Mesenteric fat pad (tissue), 1 donor: ENCODE results near the gene DEFB132. TPM values are rescaled to one million over a fixed set of nuclear protein-coding genes. Genes with fewer than 3 reads are reported as not detected.
"Not testable (repeated sequence)": the region's sequence is repeated elsewhere in the genome, so short reads cannot be mapped to it uniquely, and the experiment has no call there.

ENCODE experiments used
- DNase-seq: peaks from one replicate; pipeline ENCODE4 v3.0.0-alpha.2; 2020; ENCODE audit warnings: low spot score
- long read RNA-seq: library from polyadenylated mRNA; unstranded; transcript quantifications from one replicate; pipeline ENCODE4 v2.0.0, GENCODE V29; 2020
- total RNA-seq: library from RNA; stranded (reverse); fragmentation: NEBNext Ultra II Directional; extraction: Animal tissue kit (Norgen Biotek cat#: 25700); gene quantifications from one replicate; pipeline ENCODE4 v1.2.1, GENCODE V29; 2021
- donor health status: DM: yes; HTN: yes; CAD: no.

The DEFB132 gene, protein sequence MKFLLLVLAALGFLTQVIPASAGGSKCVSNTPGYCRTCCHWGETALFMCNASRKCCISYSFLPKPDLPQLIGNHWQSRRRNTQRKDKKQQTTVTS
- 1.5 TPM for total RNA-seq
- long read RNA-seq = 0 reads

DNA sequence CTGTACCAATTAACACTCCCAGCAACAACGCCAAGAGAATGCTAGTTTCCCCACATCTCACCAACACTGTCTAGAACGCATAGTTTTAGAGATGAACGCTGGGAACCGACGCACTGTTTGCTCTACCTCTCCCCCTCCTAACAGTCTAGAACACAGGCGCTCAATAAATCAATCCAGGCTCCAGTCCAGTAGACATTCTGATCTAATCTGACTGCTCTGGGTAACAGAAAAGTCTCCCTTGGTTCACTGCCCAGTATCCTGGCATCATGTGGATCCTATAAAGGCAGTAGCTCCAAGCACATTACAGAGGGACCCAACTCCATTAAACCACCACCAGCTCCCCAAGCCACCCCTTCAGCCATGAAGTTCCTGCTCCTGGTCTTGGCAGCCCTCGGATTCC is at the start of gene DEFB132:
Gene DEFB132 (plus strand): TSS at position 306 of the 400 bp plus-strand sequence. CDS start 55 bp downstream, at position 361.
- DNase-seq = no peak

DNA sequence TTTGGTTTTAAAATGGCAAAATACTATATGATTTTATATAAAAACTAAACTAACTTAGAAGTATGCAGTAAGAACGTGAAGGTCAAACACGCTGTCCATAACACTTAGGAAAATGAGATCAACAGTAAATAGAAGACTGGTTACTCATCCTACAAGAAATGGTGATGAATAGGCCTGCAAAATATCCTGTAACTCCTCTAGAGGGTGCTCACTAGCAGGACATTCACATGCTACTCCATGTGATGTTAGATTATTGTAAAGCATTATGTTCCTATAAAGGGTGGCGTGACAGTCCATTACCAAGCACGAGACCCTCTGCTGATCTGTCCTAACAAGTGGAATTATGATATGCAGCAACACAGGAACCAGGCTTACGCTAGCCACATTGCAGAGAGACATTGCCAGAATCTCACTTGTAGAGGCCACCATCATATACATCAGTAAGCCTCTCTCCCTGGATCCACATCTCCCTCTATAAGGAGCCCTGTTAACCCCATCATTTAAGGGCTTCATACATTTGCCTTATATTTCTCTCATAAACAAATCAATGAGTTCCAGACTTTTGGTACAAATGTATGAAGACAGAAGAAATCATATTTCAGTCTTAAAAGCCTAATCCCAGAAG is 48.5 kb upstream of the DEFB132 start:
- no peak for DNase-seq

DNA sequence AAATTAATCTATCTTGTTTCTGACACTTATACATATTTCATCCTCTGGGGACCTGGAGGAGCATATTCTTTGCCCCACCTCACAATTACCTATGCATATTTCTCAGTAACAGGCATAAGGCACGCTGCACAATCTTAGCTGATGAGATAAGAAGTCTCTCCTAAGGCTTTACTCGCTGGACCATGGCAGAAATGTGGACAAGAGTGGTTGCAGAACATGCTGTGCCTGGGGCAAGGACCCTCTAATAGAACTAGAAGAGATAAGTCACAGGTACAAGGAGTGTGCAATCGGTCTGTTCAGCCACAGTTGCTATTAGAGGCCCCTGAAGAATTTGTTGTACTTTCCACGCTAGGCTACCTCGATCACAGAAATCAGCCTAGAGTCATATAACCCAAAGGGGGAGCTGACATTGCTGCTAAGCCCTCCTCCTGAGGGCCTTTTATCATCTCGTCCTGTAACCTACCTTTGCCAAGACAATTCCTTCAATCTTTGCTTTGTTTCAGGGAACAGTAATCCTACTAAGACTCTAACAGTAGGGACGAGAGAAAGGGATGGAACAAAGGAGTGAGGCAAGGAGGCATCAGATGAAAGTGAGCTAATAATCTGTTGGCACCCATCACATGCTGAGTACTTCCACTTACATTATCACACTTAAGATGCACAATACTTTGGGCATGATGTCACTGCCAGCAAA is 46.6 kb upstream of the DEFB132 start:
- DNase-seq = no peak

DNA sequence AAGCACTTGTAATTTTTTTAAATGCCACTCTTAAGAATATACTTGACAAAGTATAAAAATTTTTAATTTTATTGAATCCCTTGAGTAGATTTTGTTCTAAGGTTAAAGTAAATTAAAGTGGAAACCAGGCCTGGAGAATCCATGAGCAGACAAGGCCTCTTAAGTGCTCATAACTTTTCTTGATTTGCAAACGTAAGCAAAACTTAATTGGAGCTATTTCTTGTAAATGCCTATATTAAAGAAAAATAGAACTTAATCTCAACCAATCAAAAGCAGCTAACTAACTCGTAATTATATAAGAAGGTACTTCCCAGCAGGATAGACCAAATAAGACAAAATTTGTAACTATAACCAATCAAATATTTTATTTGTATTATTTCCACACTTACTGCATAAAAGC is 43.1 kb upstream of the DEFB132 start:
- no peak for DNase-seq

DNA sequence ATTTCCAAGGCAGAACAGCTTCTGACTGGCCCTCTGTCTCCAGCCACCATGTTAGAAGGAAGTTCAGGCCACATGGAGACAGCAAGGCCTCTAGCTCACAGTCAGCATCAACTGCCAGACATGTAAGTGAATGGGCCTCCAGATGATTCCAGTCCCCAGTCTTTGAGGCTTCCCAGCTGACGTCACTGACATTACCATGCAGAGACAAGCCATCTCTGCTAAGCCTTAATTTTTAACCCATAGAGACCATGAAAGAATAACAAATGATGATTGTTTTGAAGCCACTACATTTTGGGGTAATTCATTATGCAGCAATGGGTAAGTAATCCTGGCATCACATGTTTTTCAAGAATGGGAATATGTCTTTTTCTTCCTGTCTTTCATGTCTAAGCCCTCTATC is 41.7 kb upstream of the DEFB132 start:
- DNase-seq = no peak

DNA sequence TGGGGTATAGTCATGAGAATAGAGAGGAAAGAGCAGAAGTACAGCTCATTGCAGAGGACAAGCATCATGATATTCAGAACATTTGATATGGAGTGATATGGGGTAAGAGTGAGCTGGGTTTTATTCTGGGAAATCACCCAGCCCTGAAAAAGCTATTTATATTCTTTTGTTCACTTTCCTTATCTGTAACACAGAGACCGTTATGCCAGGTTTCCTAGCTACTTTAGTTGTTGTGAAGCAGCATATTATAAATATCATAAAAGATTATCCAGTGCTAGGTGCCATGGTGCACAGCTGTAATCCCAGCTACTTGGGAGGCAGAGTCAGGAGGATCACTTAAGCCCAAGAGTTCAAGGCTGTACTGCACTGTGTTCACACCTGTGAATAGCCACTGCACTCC is 40.3 kb upstream of the DEFB132 start:
- no peak for DNase-seq

DNA sequence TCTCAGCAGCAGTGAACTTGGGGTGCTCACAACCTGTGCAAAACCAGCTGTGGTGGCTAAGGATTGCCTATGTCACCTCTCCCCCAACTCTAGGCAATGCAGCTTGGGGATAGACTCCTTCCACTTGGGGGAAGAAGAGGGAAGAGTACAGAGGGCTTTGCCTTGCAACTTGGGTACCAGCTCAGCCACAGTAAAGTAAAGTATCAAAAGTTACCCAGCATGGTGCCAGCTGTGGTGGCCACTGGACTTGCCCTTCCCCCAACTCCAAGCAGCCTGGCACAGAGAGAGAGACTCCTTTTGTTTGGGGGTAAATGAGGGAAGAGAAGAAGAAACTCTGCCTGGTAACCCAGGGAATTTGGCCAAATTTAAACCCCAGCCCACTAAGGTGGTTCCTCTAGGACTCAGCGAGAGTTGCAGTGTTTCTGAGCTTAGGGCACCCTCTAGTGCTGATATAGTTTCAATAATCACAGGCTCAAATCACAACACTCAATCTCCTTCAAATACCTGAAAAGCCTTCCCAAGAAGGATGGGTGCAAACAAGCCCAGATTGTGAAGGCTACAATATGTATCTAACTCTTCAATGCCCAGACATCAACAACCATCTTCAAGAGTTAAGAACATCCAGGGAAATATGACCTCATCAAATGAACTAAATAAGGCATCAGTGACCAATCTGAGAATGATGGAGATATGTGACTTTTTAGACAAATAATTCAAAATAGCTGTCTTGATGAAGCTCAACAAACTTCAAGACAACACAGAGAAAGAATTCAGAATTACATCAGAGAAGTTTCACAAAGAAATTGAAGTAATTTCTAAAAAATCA is 38.0 kb upstream of the DEFB132 start:
- DNase-seq = no peak

DNA sequence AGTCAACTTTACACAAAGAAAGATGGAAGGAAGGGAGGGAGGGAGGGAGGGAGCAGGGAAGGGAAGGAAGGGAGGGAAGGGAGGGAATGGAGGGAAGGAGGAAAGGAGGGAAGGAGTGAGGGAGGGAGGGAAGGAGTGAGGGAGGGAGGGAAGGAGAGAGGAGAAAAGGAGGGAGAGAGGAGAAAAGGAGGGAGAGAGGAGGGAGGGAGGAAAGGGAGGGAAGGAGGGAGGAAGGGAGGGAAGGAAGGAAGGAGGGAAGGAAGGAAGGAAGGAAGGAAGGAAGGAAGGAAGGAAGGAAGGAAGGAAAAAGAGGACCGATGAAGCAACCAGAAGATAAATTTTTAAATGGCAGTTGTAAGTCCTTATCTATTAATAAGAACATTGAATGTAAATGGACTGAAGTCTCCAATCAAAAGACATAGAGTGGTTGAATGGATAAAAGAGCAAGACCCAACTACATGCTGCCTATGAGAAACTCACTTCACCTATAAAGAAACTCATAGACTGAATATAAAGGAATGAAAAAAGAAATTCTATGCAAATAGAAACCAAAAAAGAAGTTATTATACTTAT is 36.2 kb upstream of the DEFB132 start:
- DNase-seq = no peak

DNA sequence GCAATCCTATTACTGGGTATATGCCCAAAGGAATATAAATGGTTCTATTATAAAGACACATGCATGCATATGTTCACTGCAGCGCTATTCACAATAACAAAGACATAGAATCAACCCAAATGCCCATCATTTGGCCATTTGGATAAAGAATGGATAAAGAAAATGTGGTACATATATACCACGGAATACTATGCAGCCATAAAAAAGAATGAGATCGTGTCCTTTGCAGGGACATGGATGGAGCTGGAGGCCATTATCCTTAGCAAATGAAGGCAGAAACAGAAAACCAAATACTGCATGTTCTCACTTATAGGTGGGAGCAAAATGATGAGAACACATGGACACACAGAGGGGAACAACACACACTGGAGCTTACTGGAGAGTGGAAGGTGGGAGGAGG is 31.6 kb upstream of the DEFB132 start:
- DNase-seq = not testable (repeated sequence)

DNA sequence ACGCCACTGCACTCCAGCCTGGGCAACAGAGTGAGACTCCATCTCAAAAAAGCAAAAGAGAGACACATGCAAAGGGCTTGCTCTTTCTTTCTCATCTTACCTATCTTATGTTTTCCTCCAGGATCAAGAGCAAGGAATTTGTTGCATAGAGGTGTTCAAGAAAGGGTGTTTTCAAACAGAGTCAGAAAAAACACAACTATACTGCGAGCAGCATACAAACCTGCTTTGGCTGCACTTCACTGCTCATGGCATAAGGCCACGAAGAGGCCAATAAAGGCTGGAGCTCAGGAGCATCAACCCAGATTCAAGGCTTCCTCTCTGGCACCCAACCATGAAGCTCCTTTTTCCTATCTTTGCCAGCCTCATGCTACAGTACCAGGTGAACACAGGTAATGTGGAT is 30.6 kb upstream of the DEFB132 start, which contains the start of gene DEFB129:
Gene DEFB129 (plus strand): TSS at position 301 of the 400 bp plus-strand sequence. CDS start 31 bp downstream, at position 332.
- DNase-seq = no peak

DNA sequence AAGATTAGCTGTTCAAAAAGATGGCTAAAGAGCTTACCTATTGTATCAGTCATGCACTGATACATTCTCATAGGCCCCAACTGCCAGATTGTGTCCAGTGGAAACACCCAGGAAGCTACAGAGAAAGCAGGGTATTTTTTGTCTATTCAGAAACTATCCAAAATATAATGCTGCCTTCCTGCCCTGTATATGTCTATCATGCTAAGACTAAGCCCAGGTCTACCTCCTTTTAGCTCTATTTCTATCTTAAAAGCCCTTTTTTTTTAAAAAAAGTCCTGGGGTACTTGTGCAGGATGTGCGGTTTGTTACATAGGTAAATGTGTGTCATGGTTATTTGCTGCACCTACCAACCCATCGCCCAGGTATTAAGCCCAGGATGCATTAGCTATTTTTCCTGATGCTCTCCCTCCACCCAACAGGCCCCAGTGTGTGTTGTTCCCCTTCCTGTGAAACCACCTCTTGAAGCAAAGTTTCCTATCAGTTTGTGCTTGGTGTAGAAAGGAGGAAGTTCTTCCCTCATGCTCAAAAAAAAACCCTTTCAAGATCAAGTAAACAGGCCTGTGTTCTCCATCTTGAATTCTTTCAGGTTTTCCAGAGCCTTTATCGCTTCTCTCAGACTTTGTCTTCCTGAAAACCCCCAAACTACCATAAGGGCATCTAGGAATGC is 30.0 kb upstream of the DEFB132 start:
- DNase-seq = no peak

DNA sequence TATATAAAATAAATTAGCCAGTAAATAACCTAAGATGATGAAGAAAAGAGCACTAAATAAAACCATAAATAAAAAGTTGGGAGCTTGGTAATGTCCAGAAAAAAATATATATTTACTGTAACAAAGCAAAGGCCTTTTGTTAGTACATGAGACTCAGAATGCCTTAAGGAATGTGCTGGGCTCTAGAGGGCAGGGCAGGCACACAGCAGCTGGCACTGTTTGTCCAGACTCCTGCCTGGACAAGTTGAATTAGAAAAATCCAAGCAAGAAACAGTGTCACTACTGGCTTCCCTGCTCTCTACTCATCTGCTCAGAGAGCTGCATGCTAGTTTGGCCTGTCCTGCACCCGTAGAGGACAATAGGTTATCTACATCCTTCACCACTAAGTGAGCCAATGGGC is 21.6 kb upstream of the DEFB132 start:
- DNase-seq = no peak

DNA sequence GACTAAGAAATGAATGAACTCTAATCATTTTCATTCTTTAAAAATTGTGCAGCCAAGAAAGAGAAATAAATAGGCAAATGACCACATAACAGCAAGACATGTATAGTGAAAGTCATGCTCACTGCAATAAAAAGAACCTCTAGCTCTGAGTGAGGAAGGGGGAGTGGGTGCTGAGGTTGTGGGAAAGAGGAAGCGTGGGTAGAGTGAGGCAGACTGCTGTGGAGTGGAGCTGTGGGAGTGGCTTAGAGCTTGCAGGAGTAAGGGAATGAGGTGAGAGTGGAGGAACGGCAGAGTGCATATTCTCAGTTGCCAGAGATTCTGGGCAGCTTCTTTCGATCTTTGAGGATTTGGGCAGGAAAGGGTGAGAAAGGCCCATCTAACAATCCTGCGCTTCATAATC is 20.0 kb upstream of the DEFB132 start:
- no peak for DNase-seq

DNA sequence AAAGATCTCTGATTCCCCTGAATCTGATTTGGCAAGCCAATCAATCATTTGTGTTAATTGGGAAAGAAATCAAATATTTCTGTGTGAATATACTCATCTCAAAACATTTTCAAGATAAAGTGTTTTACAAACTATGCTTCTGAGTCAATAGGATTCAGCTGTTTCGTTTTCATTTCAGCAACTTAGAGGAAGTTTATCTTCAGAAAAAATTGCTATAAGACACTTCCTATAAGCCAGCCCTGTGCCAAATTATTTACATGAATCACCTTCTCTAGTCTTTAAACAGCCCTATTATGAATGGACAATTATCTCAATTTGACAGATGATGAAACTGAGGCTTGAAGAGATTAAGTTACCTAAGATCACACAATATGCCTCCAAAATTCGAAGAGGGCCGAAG is 19.6 kb upstream of the DEFB132 start:
- DNase-seq = no peak

DNA sequence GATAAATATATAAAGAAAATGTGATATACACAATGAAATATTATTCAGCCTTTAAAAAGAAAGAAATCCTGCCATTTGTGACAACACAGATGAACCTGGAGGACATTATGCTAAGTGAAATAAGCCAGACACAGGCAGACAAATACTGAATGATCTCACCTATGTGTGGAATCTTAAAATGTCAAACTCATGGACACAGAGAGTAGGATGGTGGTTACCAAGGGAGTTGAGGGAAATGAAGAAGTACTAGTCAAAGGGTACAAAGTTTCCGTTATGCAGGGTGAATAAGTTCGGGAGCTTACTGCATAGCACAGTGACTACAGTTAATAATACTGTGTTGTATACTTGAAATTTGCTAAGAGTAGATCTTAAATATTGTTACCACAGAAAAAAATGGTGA is 14.6 kb upstream of the DEFB132 start:
- no peak for DNase-seq

DNA sequence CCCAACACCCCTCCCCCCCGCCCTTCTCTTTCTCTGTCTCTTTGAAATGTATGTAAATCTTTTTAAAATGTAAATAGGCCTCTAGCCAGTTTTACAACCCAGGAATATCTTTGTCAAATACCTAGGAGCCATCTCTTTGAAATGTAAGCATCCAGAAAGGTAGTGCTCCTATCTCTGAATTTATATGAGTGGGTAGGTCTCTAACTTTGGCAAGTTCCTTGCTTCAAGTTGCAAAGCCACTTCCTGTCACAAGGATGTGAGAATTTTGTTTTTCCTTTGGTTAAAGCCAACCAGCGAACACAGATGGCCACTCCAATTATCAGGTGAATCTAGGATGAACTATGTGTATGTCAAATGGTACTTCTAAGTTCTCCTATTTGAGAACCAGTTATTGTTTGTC is 6.2 kb upstream of the DEFB132 start:
- DNase-seq = no peak

DNA sequence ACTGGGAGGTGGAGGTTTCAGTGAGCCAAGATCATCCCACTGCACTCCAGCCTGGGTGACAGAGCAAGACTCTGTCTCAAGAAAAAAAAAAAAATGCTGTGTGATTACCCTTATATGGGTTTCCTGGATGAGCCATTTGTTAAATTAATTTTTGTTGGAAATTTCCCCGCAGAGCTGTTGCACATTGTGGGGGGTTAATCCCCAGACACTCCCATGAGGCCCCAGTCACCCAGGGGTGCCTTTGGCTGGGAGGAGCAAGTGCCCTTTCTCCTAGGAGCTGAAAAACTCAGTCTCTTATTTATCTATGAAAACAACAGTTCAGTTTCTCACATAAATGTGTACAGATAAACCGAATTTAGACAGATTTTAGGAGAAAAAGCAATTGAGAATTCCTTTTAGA is 4.7 kb upstream of the DEFB132 start:
- no peak for DNase-seq

DNA sequence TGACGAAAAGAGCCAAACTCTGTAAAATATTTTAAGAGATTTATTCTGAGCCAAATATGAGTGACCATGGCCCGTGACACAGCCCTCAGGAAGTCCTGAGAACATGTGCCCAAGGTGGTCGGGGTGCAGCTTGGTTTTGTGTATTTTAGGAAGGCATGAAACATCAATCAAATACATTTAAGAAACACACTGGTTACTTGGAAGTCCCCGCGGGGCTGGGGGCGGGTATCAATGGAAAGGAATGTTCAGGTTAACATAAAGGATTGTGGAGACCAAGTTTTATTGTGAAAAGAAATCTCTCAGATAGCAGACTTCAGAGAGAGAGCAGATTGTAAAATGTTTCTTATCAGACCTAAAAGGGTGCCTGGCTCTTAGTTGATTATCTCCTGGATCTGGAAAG is 4.1 kb upstream of the DEFB132 start:
- DNase-seq = not testable (repeated sequence)

DNA sequence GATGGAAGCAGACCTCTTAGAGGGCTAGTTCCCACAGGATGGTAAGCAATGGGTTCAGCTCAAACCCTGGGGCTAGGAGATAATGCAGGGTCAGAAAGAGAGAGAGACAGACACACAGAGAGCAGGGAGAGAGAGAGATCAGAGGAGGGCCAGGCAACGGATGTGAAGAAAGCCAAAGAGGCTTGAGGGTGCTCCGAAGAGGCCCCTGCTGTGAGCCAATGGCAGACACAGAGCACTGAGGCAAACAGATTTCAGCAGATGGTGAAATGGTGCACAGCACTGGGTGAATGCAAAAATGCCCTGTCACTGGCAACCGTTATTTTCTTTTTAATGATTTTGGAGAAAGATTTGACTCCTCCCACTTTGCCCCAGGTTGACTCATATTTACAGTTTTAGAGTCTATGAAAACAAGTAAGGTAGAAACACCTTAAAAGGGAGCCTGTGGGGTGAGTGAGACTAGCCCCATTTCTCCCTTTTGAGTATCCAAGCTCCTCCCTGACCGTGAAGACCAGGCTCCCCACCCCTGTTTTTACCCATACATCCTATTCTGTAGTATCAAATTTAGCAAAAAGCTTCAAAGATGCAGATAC is 840 bp downstream of the DEFB132 start:
- DNase-seq = no peak

DNA sequence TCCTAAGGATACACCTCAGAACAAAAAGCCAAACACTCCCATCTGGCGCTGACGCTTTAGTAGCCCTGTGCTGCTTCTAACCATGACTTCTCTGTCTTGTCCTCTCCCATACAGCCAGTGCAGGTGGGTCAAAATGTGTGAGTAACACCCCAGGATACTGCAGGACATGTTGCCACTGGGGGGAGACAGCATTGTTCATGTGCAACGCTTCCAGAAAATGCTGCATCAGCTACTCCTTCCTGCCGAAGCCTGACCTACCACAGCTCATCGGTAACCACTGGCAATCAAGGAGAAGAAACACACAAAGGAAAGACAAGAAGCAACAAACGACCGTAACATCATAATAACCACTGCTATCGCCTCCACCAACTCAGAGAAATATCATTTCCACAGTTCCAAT is 1.4 kb downstream of the DEFB132 start:
- no peak for DNase-seq

DNA sequence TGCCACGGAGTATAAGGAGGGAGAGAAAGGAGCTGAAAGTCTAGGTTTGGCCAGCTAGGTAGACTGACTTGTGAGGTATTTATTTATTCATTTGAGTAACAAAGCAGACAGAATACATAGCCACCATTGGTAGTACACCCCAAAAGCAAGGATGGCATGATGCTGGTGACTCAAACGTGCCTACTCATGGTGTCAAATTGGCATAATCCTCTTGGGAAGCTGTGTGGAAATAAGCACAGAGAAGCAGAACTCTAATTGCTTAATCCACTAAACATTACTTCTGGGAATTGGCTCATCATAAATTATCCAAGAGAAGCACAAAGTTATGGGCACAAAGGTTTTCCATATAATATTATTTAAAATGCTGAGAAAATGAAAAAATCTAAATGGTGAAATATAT is 2.5 kb downstream of the DEFB132 start:
- DNase-seq = no peak
